Ovary (tissue), 3 donors: ENCODE measurements around the gene EYA2.

Experiments used
- CTCF ChIP-seq, 3 donors: fragments of 450-650 bp in 2 of 3; fragments of 200-600 bp in 1 of 3; IDR thresholded peaks; one replicate each; pipeline versions ENCODE4 v1.5.1 to v1.8.0; 2016 to 2022; ENCODE audit warnings: antibody characterized with exemption in 3 of 3, mild to moderate bottlenecking in 1 of 3
- POLR2A ChIP-seq: fragments of 450-650 bp; IDR thresholded peaks from one replicate; pipeline ENCODE4 v1.6.1; 2017; ENCODE audit warnings: antibody characterized with exemption, mild to moderate bottlenecking, moderate library complexity
- donor health status: DM: no; HTN: no; CAD: no.

DNA sequence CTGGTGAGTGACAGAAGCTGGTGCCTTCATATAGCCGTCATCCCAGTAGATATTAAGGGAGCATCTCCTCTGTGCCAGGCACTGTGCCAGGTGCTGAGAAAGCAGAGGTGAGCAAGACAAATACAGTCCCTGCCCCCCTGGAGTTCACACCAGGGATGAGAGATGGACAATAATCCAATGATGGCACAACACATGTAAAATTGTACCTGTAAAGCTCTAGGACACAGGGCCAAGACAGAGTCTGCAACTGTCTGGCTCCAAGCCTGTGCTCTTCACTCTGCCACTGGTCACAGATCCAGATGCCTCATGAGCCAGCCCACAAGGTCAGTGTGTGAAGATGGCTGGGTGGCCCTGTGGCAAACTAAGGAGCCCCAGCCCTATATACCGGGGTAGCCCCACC is 133.8 kb downstream of the EYA2 start:
- TF ChIP-seq POLR2A, result no peak
- no peak for TF ChIP-seq CTCF (IDR thresholded peaks at IDR 0.05)
